Mucosa of gallbladder (tissue), 1 donor: ENCODE results near the gene FKTN. TPM values are rescaled to one million over a fixed set of nuclear protein-coding genes. Genes with fewer than 3 reads are reported as not detected.

ENCODE experiments used
- DNase-seq: peaks from one replicate; pipeline ENCODE4 v3.0.0-alpha.2; 2020; ENCODE audit warnings: low spot score
- total RNA-seq: library from RNA; stranded (reverse); gene quantifications from one replicate; pipeline ENCODE4 v1.2.1, GENCODE V29; 2021
- donor health status: DM: no; HTN: no; CAD: no.

Gene FKTN
- total RNA-seq, 1 donor from 2014 or later: 14.2 TPM

DNA sequence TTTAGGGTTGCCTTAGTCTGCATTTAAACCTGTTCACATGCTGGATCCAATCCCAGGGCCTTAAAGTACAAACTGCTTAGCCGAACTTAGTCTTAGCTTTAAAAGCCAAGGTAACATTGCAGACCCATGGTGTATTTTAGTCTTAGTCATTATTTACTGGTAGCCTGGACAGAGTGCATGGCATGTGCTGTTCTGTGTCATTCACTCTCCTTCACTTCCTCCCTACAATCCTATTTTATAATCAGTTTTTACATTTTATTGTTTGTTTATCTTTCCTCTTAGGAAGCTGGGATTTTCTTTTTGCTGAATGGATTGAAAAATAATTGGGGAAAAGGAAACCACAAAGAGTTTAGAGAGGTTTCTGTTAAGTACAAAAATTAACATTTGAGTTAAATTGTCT is 74.9 kb downstream of the FKTN start:
- DNase-seq: no peak

DNA sequence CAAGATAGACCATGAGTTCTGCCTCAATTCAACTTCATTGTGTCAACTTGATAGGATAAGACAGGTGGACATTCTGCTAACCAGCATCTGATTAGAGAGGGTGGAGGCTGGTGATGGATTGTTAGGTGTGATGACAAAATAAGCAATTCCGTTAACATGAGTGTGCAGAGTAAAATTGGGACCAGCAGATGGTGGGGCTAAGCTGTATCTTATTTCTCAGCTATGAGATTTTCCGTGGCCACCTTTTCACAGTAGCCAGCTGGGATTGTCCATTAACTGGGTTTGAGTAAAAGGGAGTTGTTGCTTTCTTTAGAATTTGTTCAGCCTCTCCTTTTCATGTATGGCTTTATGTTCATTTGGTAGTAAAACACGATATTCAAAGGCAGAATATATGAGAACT is 75.5 kb downstream of the FKTN start:
- no peak for DNase-seq

DNA sequence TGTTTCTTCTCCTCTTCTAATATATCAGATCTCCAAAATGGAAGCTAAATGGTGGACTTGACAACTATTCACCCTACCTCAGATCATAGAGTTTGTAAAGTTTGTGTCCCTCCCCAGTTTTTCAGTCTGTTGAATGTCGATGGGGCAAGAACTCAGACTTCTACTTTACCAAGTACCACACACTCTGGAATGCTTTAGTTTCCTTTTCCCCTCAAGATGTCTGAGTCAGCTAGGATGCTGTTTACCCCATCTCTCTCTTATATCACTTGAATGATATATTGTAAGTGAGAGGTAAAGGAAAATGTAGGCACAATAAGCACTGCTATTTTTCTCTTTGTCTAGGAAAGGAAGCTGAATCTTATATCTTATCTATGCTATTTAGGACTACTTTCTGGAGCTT is 78.4 kb downstream of the FKTN start:
- no peak for DNase-seq

DNA sequence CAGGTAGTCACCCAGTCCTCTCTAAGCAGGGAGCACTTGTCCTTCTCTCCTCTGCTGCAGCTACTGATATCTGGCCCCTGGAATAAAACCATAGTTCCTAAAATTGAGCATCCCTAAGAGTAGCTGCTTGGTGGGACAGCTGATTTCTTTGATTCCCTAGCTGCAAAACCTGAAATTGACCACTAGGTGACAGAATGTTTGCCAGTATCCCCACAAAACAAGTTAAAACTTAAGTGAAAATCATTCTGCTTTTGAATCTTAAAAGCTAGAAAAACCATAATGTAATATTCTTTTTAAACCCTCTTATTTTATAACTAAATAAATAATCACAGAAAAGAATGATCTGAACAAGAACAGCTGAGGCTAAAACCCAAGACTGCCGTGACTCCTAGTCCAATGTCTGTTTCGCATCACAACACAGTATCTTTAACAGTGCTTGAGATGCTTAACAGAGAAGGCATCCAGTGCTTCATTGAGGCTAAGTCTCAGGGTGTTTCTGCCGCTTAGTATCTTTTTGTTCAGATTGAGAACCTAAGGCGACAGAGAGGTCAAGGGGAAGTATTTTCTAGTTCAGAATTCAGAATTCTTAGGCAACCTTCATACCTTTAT is 80.0 kb downstream of the FKTN start:
- DNase-seq: no peak

DNA sequence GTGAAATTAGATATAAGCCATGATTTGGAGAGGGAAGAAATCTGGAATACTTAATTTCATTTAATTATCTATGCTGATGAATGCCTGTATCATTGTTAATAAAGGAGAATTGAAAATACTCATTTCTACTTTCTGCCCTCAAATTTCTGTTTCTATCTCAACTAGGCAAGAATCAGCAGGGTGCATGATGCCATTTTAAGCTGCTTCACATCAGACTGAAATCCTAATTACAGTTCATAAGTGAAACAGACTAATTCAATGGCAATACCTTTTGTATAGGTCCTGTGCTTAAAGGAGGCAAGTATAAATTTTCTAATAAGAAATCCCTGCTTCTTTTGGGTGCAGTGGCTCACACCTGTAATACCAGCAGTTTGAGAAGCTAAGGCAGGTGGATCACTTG is 82.0 kb downstream of the FKTN start:
- DNase-seq: no peak

DNA sequence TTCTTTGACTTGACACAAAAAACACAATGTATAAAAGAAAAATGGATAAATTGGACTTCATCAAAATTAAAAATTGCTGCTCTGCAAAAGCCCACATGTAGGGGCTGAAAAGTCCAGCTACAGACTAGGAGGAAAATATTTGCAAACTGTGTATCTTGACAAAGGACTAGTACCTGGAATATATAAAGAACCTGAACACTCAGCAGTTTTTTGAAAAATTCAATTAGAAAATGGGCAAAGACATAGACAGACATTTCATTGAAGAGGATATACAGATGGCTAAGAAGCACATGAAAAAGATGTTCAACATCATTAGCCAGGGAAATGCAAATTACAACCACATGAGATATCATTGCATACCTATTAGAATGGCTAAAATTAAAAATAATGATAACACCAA is 85.9 kb downstream of the FKTN start:
- no peak for DNase-seq

DNA sequence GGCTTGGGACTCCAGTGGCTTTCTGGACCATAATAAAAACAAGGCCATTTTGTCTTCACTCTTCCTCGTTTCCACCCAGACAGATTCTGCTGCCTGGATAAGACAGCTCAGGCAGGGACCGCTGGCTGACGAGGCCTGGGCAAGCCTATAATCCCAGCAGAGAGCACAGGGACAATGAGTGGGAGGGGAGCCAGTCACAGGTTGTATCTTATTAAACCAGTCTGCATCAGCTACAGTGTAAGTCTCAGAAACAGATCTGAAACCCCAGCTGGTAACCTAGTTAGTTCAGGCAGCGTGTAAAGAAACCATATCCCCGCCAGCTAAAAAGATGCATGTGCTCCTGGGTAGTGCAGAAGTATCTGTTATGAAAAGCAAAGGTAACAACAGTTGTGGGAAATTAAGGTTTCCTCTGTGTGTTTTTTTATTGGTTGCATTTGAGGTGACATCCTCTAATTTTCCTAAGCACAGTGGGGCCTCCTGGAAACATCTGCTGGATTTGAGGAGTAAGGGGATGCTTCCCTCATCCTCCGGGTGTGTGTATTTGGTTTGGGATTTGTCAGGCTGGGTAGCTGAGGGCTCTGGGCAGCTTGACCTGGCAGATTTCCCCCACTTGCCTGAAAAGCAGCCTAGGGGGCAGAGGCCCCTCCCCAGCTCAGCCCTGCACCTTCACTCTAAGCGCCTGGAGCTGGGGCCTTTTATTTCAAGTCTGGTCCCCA is 89.1 kb downstream of the FKTN start:
- no peak for DNase-seq

DNA sequence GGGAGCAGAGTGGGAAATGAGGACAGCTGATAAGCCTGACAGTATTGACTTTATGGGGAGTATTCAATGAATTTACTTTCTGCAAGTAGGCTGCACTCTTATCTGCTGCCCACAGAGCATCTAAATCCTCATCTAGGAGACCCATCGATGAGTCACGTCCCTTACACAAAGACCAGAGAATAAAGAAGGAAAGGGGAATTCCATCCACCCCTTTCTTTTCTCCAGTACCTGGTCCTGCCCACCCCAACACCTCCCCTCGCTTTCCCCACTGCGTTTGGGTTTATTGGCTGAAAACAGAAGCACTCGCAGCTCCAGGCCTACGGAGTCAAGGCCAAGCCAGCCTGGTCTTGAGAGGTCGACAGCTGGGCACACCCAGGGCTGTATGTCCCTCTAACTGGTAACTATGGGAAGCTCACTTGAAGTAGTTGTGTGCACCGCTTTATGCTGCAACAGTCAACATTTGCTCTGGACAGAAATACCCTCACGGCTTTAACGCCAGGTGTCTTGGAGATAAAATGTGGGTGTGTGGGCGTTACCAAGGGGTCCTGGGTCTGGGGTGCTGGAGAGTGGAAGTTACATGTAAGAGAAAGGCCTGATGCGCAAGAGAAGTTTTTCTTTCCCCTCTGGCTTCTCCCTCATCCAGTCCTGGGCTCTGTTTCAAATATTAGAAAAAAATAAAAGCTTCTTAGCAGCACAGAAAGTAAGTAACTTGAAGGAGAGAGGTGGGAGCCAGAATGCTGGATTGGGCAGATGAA is 89.8 kb downstream of the FKTN start:
- DNase-seq: no peak

DNA sequence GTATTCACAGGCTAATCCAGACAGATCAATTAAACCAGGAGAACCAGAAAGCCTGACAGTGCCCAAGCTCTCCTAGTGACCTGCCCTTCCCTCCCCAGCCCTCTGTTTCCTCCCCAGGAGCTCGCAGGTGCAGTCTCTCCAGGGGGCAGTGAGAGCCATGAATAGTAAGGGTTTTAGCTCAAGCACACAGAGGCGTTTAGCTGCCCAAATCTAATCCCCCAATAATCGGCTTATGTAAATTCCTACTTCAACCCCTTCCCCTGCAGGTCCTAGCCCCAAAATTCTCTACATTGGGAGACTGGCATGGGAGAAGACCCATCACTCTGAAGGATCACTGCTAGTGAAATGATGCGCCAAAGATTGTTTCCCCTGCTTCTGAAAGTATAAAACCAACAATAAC is 93.9 kb downstream of the FKTN start:
- no peak for DNase-seq

DNA sequence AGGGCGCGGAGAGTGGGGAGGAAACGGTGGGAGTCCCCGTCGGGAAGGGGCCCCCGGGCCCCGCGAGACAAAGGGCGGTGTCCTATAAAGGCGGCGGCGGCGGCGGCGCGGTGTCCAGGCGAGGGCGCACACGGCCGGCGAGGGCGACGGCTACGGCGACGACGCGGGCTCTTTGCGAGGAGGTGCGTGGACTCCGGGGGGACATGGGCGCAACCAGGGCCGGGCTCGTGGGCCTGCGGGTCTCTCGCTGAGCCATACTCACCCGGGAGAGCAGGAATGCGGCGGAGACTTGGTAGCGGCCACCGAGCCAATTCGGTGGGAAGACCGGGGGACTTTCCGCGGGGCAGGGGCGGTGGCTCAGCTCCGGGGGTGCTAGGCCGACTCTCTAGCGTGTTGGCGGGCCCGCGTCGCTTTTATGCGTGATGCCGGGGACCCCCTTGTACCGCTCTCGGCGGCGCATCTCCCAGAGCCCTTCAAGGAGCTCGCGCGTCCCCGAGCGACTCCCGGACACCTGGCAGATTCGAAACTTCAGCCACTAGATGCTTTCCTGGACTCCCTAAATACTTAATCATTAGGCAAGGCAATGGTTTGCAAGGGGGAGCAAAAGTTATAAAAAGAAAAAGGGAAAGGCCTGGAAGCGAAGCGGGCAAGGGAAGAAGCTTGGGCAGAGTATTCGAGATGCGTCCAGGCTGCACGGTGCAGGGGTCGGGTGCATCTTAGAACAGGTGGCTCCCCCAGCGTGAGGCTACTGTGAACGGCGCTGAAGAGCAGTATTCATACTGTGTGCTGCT is 98.4 kb downstream of the FKTN start:
- DNase-seq: no peak

DNA sequence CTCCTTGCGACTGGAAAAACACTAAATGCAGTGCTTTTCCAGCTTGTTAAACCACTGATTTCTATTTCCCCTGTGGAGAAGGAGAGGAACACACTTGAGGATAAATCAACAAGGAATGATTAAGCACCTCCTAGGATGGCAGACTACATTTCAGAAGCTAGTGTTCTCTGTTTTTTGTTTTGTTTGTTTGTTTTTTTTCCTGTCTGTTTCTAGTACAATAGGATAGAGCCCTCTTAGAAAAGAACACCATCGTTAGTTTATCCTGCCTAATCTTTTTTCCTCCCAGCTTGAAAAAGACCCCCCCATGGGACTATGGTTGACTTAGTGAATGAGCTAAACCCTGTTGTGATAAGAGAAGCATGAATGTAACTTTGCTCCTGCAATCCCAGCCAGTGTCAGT is 100.4 kb downstream of the FKTN start:
- DNase-seq: no peak

DNA sequence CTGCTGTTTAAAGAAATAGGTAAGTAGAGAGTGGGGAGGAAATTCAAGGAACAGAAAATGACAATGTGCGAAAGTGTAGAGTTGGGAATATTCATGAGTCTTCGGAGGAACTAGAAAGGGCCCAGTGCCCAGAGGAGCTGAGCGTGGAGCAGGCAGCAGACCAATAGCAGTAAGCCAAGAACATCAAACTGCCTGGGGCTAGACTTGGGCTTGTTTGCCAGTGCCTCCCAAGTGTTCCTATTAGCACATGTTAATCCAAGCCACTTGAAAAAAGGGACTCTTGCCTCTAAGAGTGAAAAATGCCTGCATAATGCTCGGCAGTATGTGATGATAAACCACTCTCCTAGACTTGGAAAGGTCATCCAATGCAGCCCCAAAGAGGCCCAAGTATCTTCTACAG is 103.1 kb downstream of the FKTN start:
- no peak for DNase-seq

DNA sequence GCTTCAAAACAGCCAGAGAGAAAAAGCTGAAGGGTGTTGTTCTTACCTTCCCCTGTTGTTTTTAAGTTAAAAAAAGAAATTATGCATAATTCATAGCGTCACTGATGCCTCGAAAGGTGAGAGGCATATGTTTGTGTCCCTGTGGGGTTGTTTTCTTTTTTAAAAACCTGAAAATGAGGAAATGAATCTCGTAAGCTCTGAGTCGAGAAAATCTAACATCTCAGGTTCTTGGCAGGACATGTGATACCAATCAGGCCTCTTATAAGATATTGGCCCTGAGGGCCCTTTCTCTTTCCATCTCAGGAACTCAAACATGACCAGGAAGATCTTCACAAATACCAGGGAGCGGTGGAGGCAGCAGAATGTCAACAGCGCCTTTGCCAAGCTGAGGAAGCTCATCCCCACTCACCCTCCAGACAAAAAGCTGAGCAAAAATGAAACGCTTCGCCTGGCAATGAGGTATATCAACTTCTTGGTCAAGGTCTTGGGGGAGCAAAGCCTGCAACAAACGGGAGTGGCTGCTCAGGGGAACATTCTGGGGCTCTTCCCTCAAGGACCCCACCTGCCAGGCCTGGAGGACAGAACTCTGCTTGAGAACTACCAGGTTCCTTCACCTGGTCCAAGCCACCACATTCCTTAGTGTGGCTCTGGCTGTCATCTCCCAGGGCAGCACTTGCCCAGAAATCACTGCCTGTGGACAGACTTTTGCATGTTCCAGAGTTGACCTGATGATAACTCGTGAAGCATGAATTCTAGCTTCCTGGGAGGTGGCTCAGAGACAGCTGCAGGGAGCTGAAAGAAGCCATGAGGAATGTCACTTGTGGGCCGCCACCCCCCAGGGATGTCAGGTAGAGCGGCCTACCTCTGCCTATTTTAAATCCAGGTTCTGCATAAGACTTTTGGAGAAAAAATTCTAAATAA is 104.5 kb downstream of the FKTN start, which contains the start of gene TAL2:
TSS of gene TAL2 (plus strand) at position 274 of the 921 bp plus-strand sequence. CDS start at position 314, 40 bp downstream.
- no peak for DNase-seq

DNA sequence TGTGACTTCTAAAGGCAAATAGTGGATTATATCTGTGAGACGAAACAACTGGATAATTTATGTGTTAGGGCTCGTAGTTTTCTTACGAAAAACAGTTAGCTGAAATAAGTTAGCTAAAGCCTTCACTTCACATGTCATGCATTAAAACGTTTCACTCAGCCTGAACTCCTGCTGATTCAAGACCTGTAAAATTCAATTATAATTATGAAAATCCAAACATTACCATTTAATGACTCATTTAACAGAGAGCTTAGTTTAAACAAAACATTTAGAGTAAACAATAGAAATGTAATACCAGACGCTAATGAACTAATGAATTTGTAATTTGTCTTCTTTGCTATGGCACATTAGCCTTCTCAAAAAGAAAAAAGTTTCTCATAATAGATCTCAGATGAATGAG is 106.0 kb downstream of the FKTN start:
- no peak for DNase-seq

DNA sequence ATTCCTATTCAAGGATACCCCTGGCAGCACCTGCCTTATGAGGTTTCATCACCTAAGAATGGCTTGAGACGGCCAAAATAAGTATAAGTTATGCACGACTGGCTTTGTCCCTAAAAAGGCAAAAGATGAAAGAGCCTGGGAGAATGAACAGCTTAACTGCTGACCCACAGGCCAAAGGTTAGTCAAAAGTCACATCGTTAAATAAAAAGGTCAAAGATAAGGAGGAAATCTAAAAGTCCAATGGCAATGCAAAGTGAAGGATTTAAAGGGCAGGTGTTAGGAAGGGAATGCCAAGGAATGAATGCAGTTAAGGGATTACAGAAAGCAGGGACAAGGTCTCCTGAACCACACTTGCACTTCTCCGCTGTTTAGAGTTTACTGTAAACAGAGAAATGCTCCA is 109.9 kb downstream of the FKTN start:
- no peak for DNase-seq

DNA sequence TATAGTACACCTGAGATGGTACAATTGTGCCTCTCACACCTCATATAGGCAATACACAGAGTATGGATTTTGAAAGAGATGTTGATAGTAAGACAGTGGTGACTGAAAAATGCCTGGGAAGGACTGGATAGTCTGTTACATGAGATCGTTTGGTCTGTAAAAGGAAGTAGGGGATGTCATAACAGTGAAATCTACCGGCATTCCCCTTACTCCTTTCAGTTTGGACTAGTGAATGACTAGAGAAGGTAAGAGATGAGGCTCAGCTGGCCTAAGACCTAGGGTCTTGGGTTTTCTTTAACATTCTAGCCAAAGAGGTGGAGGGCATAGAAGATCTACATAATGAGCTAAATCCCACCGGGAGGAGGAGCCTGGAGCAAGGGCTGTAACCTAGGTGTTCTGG is 112.4 kb downstream of the FKTN start:
- DNase-seq: no peak

DNA sequence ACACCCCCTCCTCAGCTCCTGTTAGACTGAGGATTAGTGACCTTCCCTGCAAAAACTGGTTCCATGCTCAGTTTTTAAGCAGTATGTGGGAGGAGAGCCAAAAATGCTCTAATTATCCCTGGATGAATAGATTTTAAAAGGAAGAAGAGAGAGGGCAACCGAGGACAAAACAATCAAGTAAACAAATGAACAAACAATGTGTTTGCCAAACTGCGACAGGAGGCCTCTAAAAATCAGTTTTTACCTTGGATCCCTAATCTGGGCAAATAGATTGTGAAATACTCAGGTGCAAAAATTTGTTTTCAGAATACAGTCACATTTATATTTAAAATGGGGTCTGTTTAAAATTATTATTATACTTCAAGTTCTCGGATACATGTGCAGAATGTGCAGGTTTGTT is 112.8 kb downstream of the FKTN start:
- DNase-seq: no peak

DNA sequence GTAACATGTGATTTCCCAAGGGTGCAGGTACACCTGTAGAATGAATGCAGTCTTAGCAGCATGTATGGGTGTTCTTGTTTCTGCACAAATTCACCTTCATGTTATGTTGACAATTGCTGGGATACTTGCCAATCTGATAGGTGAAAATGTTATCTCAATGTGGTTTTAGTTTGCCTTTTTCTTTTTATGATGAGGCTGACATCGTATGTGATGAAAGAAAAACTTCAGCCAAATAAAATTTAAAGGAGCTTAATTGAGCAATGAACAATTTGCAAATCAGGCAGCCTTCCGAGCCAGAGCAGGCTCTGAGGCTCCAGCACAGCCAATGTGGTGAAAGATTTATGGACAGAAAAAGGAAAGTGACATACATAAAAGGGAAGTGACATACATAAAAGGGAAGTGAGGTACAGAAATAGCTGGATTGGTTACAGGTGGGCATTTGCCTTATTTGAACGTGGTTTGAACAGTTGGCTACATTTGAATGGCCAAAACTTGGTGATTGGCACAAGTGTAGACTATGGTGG is 114.8 kb downstream of the FKTN start:
- DNase-seq: no peak

DNA sequence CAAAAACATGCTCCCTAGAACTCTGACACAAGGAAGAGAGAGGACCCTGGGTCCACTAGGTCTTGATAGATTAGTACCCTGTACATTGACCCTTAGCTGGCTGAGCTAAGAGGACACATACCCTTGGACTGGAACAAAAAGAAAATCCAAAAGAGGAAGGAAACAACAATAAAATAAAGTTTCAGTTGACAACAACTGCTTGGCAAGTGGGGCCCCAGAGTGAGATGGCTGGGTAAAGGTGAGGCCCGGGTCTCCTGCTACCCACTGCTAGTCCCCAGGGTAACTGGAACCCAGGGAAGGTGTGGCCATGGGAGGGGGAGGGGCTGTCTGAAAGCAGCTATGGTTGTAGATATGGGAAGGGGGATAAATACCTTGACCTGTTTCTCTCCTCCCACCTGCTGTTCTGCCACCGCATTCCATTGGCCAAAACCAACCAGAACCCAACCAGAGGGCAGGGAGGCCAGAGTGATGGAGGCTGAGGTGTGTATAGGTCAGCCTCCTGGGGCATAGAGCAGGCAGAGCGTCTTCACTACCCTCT is 116.0 kb downstream of the FKTN start:
- DNase-seq: no peak

DNA sequence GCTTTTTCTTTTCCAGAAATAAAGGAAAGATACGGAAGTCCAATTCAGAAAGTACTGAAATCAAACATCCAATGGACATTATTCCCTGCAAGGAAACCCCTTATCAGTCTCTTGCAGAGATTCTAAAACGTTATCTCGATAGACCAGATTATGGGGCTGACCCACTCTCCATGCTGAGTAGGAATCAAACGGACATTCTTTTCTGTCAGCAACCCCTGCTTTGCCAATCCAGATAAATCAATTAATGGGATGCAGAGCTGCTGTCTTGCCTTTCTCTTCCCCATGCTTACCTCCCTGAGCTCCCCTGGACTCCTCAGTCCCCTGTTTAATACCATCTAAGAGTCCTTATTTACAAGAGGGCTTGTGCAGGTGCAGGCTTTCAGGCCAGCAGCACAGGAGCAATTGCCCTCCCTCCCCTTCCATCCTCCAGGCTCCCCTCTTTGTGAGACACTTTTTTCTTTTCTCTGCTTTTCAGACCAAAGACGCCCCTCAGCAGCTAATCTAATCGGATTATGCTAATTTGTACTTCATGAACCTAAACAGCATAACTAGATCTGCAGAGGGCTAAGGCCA is 118.5 kb downstream of the FKTN start:
- DNase-seq: no peak
